SK-N-MC (cell line): ENCODE results near the gene TIMMDC1.
"Not testable (repeated sequence)": the region's sequence is repeated elsewhere in the genome, so short reads cannot be mapped to it uniquely, and the experiment has no call there.

Experiments
- DNase-seq: peaks from one replicate; pipeline ENCODE4 v3.0.0-alpha.2; 2011; ENCODE audit warnings: low read depth, low spot score
- H3K27ac ChIP-seq: fragments of 200-600 bp; sonication (generic); 2 replicates; pipeline ENCODE4 v1.5.1; 2016; ENCODE audit warnings: mixed run types
- H3K36me3 ChIP-seq: fragments of 200-600 bp; sonication (generic); 2 replicates; pipeline ENCODE4 v1.6.1; 2017; ENCODE audit warnings: antibody characterized with exemption, low read length, mixed read lengths; ENCODE audit not compliant: insufficient read depth
- H3K4me3 ChIP-seq: fragments of 200-600 bp; sonication (generic); 2 replicates; pipeline ENCODE4 v1.5.1; 2016
- H3K9ac ChIP-seq: fragments of 200-600 bp; sonication (generic); 2 replicates; pipeline ENCODE4 v1.8.0; 2017; ENCODE audit warnings: mixed run types, mixed read lengths; ENCODE audit not compliant: insufficient read length
- H3K9me3 ChIP-seq: fragments of 200-600 bp; sonication (generic); 2 replicates; pipeline ENCODE4 v1.6.1; 2017; ENCODE audit warnings: low read depth, mild to moderate bottlenecking, antibody characterized with exemption, low read length, moderate library complexity, mixed read lengths
- EZH2 ChIP-seq: fragments of 200-600 bp; sonication (generic); IDR thresholded peaks from one replicate; pipeline ENCODE4 v1.6.1; 2017; ENCODE audit warnings: antibody characterized with exemption
- FOXP2 ChIP-seq: optimal IDR thresholded peaks from 2 replicates; pipeline ENCODE3; 2011; ENCODE audit warnings: mild to moderate bottlenecking, moderate library complexity; ENCODE audit not compliant: insufficient read depth; ENCODE audit errors: extremely low read length, control extremely low read depth
- POLR2AphosphoS5 ChIP-seq: IDR thresholded peaks from 2 replicates; pipeline ENCODE4 v1.6.1; 2012; ENCODE audit warnings: mild to moderate bottlenecking, low read depth, low read length, borderline replicate concordance

The TIMMDC1 gene

GRCh38 chr3:119542168-119542767 lies 43.9 kb downstream of the TIMMDC1 start:
- no peak overlapping the region for H3K27ac ChIP-seq
- H3K36me3 ChIP-seq = no peaks in the 10 kb centered on the region
- no peak for TF ChIP-seq FOXP2
- no peak for TF ChIP-seq POLR2AphosphoS5
- no peak for TF ChIP-seq EZH2
- no peak overlapping the region for H3K9ac ChIP-seq
- DNase-seq = no peak
- no peaks in the 10 kb centered on the region for H3K9me3 ChIP-seq
- H3K4me3 ChIP-seq = no peak overlapping the region

DNA sequence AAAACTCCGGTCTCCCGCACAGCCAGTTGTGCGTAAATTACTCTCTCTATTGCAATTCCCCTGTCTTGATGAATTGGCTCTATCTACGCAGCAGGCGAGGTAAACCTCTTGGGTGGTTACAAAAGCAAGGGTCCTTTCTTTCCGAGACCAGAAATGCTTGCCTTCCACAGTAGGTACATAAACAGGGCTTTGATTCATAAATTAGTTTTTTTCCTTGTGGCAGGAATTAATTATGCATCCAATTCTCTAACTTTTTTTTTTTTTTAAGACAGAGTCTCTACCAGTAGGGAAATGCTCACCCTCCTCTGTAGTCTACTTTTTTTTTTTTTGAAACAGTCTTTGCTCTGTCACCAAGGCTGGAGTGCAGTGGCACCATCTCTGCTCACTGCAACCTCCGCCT lies 44.8 kb downstream of the TIMMDC1 start:
- no peaks in the 10 kb centered on the region for H3K36me3 ChIP-seq
- H3K4me3 ChIP-seq = no peak overlapping the region
- no peak for TF ChIP-seq FOXP2
- no peak for TF ChIP-seq EZH2
- no peak for TF ChIP-seq POLR2AphosphoS5
- H3K9me3 ChIP-seq = no peaks in the 10 kb centered on the region
- H3K27ac ChIP-seq = no peak overlapping the region
- DNase-seq = no peak
- H3K9ac ChIP-seq = no peak overlapping the region

DNA sequence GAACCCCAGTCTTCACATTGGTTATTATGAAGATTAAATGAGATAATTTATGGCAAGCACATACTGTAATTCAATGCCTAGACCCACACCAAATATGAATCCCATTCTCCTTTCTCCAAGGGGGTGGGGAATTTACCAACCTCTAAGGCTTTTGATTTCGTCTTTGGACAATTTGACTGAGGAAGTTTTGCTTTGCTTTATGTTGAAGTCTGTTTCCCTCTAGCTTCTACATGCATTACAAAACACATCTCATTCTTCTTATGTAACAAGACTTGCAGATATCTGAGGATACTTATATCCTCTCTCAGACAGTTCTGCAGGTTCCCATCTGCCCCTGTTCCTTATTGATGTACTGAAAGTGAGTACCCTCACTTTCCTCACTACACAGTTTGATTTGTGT lies 48.9 kb downstream of the TIMMDC1 start:
- TF ChIP-seq EZH2 (no peak), FOXP2 (no peak), POLR2AphosphoS5 (no peak)
- Histone ChIP-seq H3K36me3 (no peaks in the 10 kb centered on the region), H3K27ac (no peak overlapping the region), H3K9me3 (no peaks in the 10 kb centered on the region), H3K9ac (no peak overlapping the region), H3K4me3 (no peak overlapping the region)
- DNase-seq = no peak

GRCh38 chr3:119548341-119548740 lies 50.0 kb downstream of the TIMMDC1 start:
- DNase-seq = no peak
- H3K36me3 ChIP-seq = no peaks in the 10 kb centered on the region
- no peak overlapping the region for H3K27ac ChIP-seq
- TF ChIP-seq EZH2 (no peak), POLR2AphosphoS5 (no peak), FOXP2 (no peak)
- no peaks in the 10 kb centered on the region for H3K9me3 ChIP-seq
- no peak overlapping the region for H3K4me3 ChIP-seq
- no peak overlapping the region for H3K9ac ChIP-seq

DNA sequence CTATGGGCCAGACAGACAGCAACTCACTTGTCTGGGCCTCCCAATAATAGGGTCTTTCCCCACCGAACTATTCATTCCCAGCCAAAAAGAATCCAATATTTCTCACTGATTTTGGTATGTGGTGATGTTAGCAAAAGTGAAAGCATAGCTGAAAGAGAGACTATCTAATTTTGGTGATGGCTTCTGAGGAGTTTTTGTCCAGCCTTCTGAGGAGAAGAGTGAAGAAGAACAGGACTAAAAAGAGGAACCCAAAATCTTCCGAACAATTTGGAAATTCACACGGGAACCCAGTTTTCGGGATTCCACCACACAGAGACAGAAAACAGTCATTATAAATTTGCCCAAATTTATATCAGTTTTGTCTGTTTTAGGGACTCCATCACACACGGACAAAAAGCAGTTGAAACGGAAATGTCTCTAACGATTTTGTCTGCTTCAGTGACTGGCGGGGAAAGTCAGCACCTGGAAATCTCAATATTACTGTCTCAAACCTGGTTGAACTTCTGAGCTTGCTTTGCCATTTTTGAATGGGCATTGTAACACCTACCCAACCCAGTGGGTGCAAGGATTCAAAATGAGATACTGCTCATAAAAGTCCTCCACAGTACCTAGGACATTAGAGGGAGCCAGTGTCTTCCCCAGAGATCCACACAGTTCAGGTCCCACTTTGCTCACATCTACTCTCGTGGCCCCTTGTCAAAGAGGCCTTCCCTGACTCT lies 52.0 kb downstream of the TIMMDC1 start:
- DNase-seq = no peak
- no peak overlapping the region for H3K27ac ChIP-seq
- TF ChIP-seq EZH2 = no peak
- no peak for TF ChIP-seq FOXP2
- TF ChIP-seq POLR2AphosphoS5 = no peak
- H3K4me3 ChIP-seq = no peak overlapping the region
- H3K36me3 ChIP-seq = no peaks in the 10 kb centered on the region
- no peak overlapping the region for H3K9ac ChIP-seq
- no peaks in the 10 kb centered on the region for H3K9me3 ChIP-seq

DNA sequence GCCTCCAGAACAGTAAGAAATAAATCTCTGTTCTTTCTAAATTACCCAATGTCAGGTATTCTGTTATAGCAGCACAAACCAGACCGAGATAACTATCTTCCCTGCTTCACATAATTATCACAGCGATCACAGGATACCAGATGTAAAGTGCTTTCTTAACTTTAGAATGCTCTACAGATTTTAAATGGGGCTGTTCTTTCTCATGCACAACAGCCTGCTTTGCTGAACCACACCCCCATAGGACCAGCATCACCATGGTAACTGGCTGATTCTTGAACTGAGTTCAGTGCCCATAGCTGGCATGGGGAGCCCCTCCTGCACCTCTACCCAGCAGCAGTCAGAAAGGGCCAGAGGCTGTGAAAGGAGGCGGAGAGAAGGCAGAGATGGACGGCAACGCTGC lies 53.3 kb downstream of the TIMMDC1 start:
- Histone ChIP-seq H3K27ac (no peak overlapping the region), H3K9me3 (no peaks in the 10 kb centered on the region), H3K36me3 (no peaks in the 10 kb centered on the region), H3K4me3 (no peak overlapping the region), H3K9ac (no peak overlapping the region)
- TF ChIP-seq FOXP2 (no peak), POLR2AphosphoS5 (no peak), EZH2 (no peak)
- DNase-seq = no peak

DNA sequence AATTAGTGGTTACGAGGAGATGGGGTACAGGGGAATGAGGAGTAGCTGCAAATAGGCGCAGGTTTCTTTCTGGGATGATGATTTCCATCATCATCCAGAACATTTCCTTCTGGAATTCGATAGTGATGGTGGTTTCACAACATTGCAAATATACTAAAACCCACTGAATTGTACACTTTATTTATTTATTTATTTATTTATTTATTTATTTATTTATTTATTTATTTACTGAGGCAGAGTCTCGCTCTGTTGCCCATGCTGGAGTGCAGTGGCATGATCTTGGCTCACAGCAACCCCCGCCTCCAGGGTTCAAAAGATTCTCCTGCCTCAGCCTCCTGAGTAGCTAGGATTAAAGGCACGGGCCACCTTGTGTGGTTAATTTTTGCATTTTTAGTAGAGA lies 54.6 kb downstream of the TIMMDC1 start:
- H3K27ac ChIP-seq, H3K36me3 ChIP-seq, DNase-seq, H3K4me3 ChIP-seq, H3K9ac ChIP-seq, H3K9me3 ChIP-seq: not testable (repeated sequence)

DNA sequence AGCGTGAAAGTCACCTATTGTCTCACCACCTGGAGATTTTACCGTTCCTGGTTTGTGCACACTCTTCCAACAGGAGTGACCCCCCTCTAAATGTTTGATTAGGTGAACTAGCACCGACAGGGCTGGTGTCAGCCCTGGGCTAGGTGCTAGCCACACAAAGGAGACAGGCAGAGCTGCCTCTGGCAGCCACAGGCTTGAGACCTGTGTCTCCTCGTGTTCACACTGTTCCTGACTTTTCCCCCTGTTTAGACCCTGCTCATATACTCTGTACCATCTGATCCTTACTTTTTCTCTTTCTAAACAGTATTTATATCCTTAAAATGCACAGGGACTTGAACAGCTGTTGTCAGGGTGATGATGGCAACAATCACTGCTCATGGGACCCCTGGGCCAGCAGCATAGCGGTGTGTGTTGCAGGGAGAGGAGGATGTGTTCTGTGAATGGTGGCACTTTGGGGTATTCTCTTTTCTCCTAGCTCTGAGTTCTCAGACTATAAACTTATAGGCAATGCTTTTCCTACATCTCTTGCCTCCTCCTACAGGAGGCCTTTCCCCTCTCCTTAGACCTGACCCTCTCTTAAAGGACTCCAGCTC lies 55.6 kb downstream of the TIMMDC1 start:
- H3K9ac ChIP-seq = no peak overlapping the region
- H3K9me3 ChIP-seq = no peaks in the 10 kb centered on the region
- no peak overlapping the region for H3K4me3 ChIP-seq
- TF ChIP-seq FOXP2 (no peak), POLR2AphosphoS5 (no peak)
- no peaks in the 10 kb centered on the region for H3K36me3 ChIP-seq
- DNase-seq = no peak
- H3K27ac ChIP-seq = no peak overlapping the region

DNA sequence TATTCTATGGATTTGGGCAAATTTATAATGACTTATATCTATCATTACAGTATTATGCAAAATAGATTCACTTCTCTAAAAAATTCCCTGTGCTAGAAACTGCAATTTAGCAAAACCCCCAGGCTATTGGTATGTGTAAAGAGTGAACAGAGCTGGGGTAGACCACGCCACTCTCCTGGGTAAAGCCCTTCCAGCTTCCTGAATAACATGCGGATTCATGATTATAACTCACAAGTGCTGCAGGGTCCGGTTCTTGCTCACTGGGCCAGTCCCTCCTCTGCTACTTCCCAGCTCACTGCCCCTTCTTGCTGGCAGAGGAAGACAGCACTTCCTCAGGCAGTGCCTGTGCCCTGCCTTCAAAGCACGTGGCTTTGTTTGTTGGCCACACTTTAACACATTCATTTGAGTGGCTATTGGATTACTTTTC lies 57.0 kb downstream of the TIMMDC1 start:
- Histone ChIP-seq H3K27ac (no peak overlapping the region), H3K4me3 (no peak overlapping the region), H3K9ac (no peak overlapping the region), H3K36me3 (no peaks in the 10 kb centered on the region), H3K9me3 (no peaks in the 10 kb centered on the region)
- no peak for TF ChIP-seq POLR2AphosphoS5
- no peak for TF ChIP-seq FOXP2
- no peak for TF ChIP-seq EZH2
- no peak for DNase-seq
